NCI-H2196 (cell line): Measurements from ENCODE around the gene TMEM86A.
"Not testable (repeated sequence)": the region's sequence is repeated elsewhere in the genome, so short reads cannot be mapped to it uniquely, and the experiment has no call there.

Experiments
- DNase-seq: peaks from one replicate; lab custom pipeline; 2025; ENCODE audit not compliant: unreplicated experiment; lab: John Stamatoyannopoulos, UW

The TMEM86A gene

GRCh38 chr11:18698341-18699268, at the start of gene TMEM86A:
TSS of gene TMEM86A (plus strand) at chr11:18698779. CDS start at chr11:18698887, 108 bp downstream.
- DNase-seq: peak; percentile 93

- DNase-seq: no peak
Measured at GRCh38 chr11:18650353-18650752, 48.2 kb upstream of the TMEM86A start.

- peak; percentile 43 for DNase-seq
Measured at GRCh38 chr11:18650859-18651557, 47.6 kb upstream of the TMEM86A start.

GRCh38 chr11:18657673-18658072, 40.9 kb upstream of the TMEM86A start:
- no peak for DNase-seq

- DNase-seq: not testable (repeated sequence)
Measured at GRCh38 chr11:18665353-18665872, 33.2 kb upstream of the TMEM86A start.

- no peak for DNase-seq
Measured at GRCh38 chr11:18668131-18668530, 30.4 kb upstream of the TMEM86A start.

GRCh38 chr11:18669219-18669596, 29.4 kb upstream of the TMEM86A start:
- no peak for DNase-seq

- peak; percentile 39 for DNase-seq
Measured at GRCh38 chr11:18669711-18670110, 28.9 kb upstream of the TMEM86A start.

GRCh38 chr11:18671246-18671645, 27.3 kb upstream of the TMEM86A start:
- no peak for DNase-seq

GRCh38 chr11:18672209-18672608, 26.4 kb upstream of the TMEM86A start:
- not testable (repeated sequence) for DNase-seq

- no peak for DNase-seq
Measured at GRCh38 chr11:18676803-18677202, 21.8 kb upstream of the TMEM86A start.

GRCh38 chr11:18677560-18677959, 21.0 kb upstream of the TMEM86A start:
- DNase-seq: no peak

- DNase-seq: not testable (repeated sequence)
Measured at GRCh38 chr11:18681949-18682348, 16.6 kb upstream of the TMEM86A start.

- no peak for DNase-seq
Measured at GRCh38 chr11:18682466-18682865, 16.1 kb upstream of the TMEM86A start.

- no peak for DNase-seq
Measured at GRCh38 chr11:18684267-18684666, 14.3 kb upstream of the TMEM86A start.

GRCh38 chr11:18691467-18692140, 7.0 kb upstream of the TMEM86A start:
- not testable (repeated sequence) for DNase-seq

- DNase-seq: peak; percentile 32
Measured at GRCh38 chr11:18692941-18693760, 5.4 kb upstream of the TMEM86A start.

- no peak for DNase-seq
Measured at GRCh38 chr11:18696638-18697225, 1.8 kb upstream of the TMEM86A start.

- no peak for DNase-seq
Measured at GRCh38 chr11:18697576-18697975, 1.0 kb upstream of the TMEM86A start.

- DNase-seq: no peak
Measured at GRCh38 chr11:18699269-18699596, 654 bp downstream of the TMEM86A start.
